NCI-H2227 (cell line): Measurements from ENCODE around the gene PRTFDC1.
"Not testable (repeated sequence)": the region's sequence is repeated elsewhere in the genome, so short reads cannot be mapped to it uniquely, and the experiment has no call there.

Experiments used
- DNase-seq: peaks from one replicate; lab custom pipeline; 2025; ENCODE audit not compliant: unreplicated experiment; lab: John Stamatoyannopoulos, UW

PRTFDC1 gene

GRCh38 chr10:24849501-24850299, 102.7 kb downstream of the PRTFDC1 start:
- DNase-seq, result peak; percentile 7

GRCh38 chr10:24849051-24849450, 103.4 kb downstream of the PRTFDC1 start:
- DNase-seq, result peak; percentile 12

- DNase-seq, result no peak
Measured at GRCh38 chr10:24848195-24848594, 104.2 kb downstream of the PRTFDC1 start.

- DNase-seq, result no peak
Measured at GRCh38 chr10:24847112-24848070, 105.0 kb downstream of the PRTFDC1 start.

- no peak for DNase-seq
Measured at GRCh38 chr10:24844742-24845141, 107.7 kb downstream of the PRTFDC1 start.

- DNase-seq, result no peak
Measured at GRCh38 chr10:24843256-24843655, 109.2 kb downstream of the PRTFDC1 start.

- no peak for DNase-seq
Measured at GRCh38 chr10:24842856-24843255, 109.5 kb downstream of the PRTFDC1 start.

- no peak for DNase-seq
Measured at GRCh38 chr10:24841530-24841929, 110.9 kb downstream of the PRTFDC1 start.

- DNase-seq, result no peak
Measured at GRCh38 chr10:24840784-24841183, 111.6 kb downstream of the PRTFDC1 start.

GRCh38 chr10:24837781-24838180, 114.6 kb downstream of the PRTFDC1 start:
- DNase-seq, result not testable (repeated sequence)

- DNase-seq, result no peak
Measured at GRCh38 chr10:24834869-24835268, 117.5 kb downstream of the PRTFDC1 start.

GRCh38 chr10:24826009-24826408, 126.4 kb downstream of the PRTFDC1 start:
- DNase-seq, result no peak

- DNase-seq, result no peak
Measured at GRCh38 chr10:24825551-24825950, 126.9 kb downstream of the PRTFDC1 start.

- DNase-seq, result no peak
Measured at GRCh38 chr10:24824536-24824935, 127.9 kb downstream of the PRTFDC1 start.

- DNase-seq, result no peak
Measured at GRCh38 chr10:24824124-24824523, 128.3 kb downstream of the PRTFDC1 start.

- no peak for DNase-seq
Measured at GRCh38 chr10:24822590-24822989, 129.8 kb downstream of the PRTFDC1 start.

- DNase-seq, result no peak
Measured at GRCh38 chr10:24821986-24822385, 130.4 kb downstream of the PRTFDC1 start.

GRCh38 chr10:24816868-24817396, 135.5 kb downstream of the PRTFDC1 start:
- no peak for DNase-seq

- no peak for DNase-seq
Measured at GRCh38 chr10:24814568-24815313, 137.7 kb downstream of the PRTFDC1 start.

- no peak for DNase-seq
Measured at GRCh38 chr10:24813856-24814255, 138.6 kb downstream of the PRTFDC1 start.

GRCh38 chr10:24806262-24806661, 146.1 kb downstream of the PRTFDC1 start:
- DNase-seq, result no peak
